Activated CD4-positive, CD25-positive, alpha-beta regulatory T cell treated with anti-CD3 and anti-CD28 coated beads, Interleukin-2, amount 50 U/mL, for 72 hours (primary cell): Measurements from ENCODE around the gene PRTN3.
"Not testable (repeated sequence)": the region's sequence is repeated elsewhere in the genome, so short reads cannot be mapped to it uniquely, and the experiment has no call there.

Experiments used
- DNase-seq: peaks from one replicate; pipeline ENCODE4 v3.0.0; 2021

PRTN3 gene

GRCh38 chr19:884420-885211 lies 43.8 kb downstream of the PRTN3 start:
- no peak for DNase-seq

- no peak for DNase-seq
Observed at GRCh38 chr19:885536-886224, 44.9 kb downstream of the PRTN3 start.

GRCh38 chr19:887072-887471 lies 46.3 kb downstream of the PRTN3 start:
- DNase-seq, result no peak

- DNase-seq, result no peak
Observed at GRCh38 chr19:887599-887998, 46.8 kb downstream of the PRTN3 start.

GRCh38 chr19:888581-889385 lies 48.0 kb downstream of the PRTN3 start:
- no peak for DNase-seq

- DNase-seq, result no peak
Observed at GRCh38 chr19:889662-890295, 49.0 kb downstream of the PRTN3 start.

GRCh38 chr19:890831-891230 lies 50.0 kb downstream of the PRTN3 start:
- DNase-seq, result no peak

GRCh38 chr19:891421-892200 lies 50.8 kb downstream of the PRTN3 start:
- DNase-seq, result not testable (repeated sequence)

- DNase-seq, result no peak
Observed at GRCh38 chr19:892243-892893, 51.6 kb downstream of the PRTN3 start.

GRCh38 chr19:892894-893689 lies 52.3 kb downstream of the PRTN3 start, which contains the start of the genes MED16 and RNU6-9:
Gene MED16 (minus strand): TSS chr19:893187. CDS start chr19:891131, 2,056 bp downstream.
Gene RNU6-9 (plus strand): TSS chr19:893484.
- DNase-seq, result peak; percentile 88

GRCh38 chr19:896434-896833 lies 55.6 kb downstream of the PRTN3 start:
- DNase-seq, result no peak

GRCh38 chr19:896999-897398 lies 56.2 kb downstream of the PRTN3 start:
- DNase-seq, result no peak

- DNase-seq, result no peak
Observed at GRCh38 chr19:897442-898039, 56.7 kb downstream of the PRTN3 start.
